LNCaP clone FGC (cell line): ENCODE measurements around the gene DRGX.
A peak's percentile ranks its signal among the peaks of the same experiment; 100 is the strongest.

Experiments
- DNase-seq: peaks from one replicate; pipeline ENCODE4 v3.0.0-alpha.2; 2011; ENCODE audit warnings: low read depth
- H3K4me3 ChIP-seq: 2 replicates; pipeline ENCODE4 v1.5.1; 2011; ENCODE audit warnings: mild to moderate bottlenecking, low read depth, low read length, control low read depth
- CTCF ChIP-seq: IDR thresholded peaks from 2 replicates; pipeline ENCODE4 v1.5.1; 2012; ENCODE audit warnings: mild to moderate bottlenecking; ENCODE audit not compliant: control insufficient read depth, insufficient read depth; ENCODE audit errors: extremely low read depth

Gene DRGX

GRCh38 chr10:49329146-49329505 lies 66.8 kb downstream of the DRGX start:
- H3K4me3 ChIP-seq = no peak overlapping the region
- DNase-seq = no peak
- no peak for TF ChIP-seq CTCF

GRCh38 chr10:49328401-49329145 lies 67.3 kb downstream of the DRGX start:
- no peak for DNase-seq
- no peak overlapping the region for H3K4me3 ChIP-seq
- no peak for TF ChIP-seq CTCF

GRCh38 chr10:49327036-49327813 lies 68.7 kb downstream of the DRGX start:
- no peak for TF ChIP-seq CTCF
- no peak overlapping the region for H3K4me3 ChIP-seq
- no peak for DNase-seq

- TF ChIP-seq CTCF = no peak
- H3K4me3 ChIP-seq = no peak overlapping the region
These were observed 69.7 kb downstream of the DRGX start for GRCh38 chr10:49325916-49326783.

GRCh38 chr10:49325131-49325915 lies 70.6 kb downstream of the DRGX start:
- no peak for TF ChIP-seq CTCF
- DNase-seq = no peak
- no peak overlapping the region for H3K4me3 ChIP-seq

More at GRCh38 chr10:49325916-49326783, 69.7 kb downstream of the DRGX start:
- DNase-seq = no peak

- no peak overlapping the region for H3K4me3 ChIP-seq
- DNase-seq = peak; percentile 7
- TF ChIP-seq CTCF = peak; percentile 64
These were observed 71.2 kb downstream of the DRGX start for GRCh38 chr10:49324711-49325110.
